HUES48 (cell line): ENCODE results near the gene BTBD9.

Experiments used
- H3K27ac ChIP-seq: one replicate; pipeline ENCODE4 v1.7.0; 2013; ENCODE audit warnings: low read depth, low read length, inconsistent platforms
- H3K27me3 ChIP-seq: 2 replicates; pipeline ENCODE4 v1.6.1; 2013; ENCODE audit warnings: mild to moderate bottlenecking, low read length; ENCODE audit not compliant: control insufficient read depth, insufficient read depth
- H3K36me3 ChIP-seq: 2 replicates; pipeline ENCODE4 v1.6.1; 2013; ENCODE audit warnings: low read length; ENCODE audit not compliant: control insufficient read depth, insufficient read depth
- H3K4me1 ChIP-seq: 2 replicates; pipeline ENCODE4 v1.6.1; 2013; ENCODE audit warnings: mild to moderate bottlenecking, low read length; ENCODE audit not compliant: control insufficient read depth, insufficient read depth
- H3K4me3 ChIP-seq: 2 replicates; pipeline ENCODE4 v1.5.1; 2013; ENCODE audit warnings: mild to moderate bottlenecking, low read depth, low read length
- H3K9ac ChIP-seq: 2 replicates; pipeline ENCODE4 v1.6.1; 2013; ENCODE audit warnings: mild to moderate bottlenecking, low read depth, low read length, moderate library complexity
- H3K9me3 ChIP-seq: 2 replicates; pipeline ENCODE4 v1.6.1; 2013; ENCODE audit warnings: low read length; ENCODE audit not compliant: control insufficient read depth, insufficient read depth

BTBD9 gene

DNA sequence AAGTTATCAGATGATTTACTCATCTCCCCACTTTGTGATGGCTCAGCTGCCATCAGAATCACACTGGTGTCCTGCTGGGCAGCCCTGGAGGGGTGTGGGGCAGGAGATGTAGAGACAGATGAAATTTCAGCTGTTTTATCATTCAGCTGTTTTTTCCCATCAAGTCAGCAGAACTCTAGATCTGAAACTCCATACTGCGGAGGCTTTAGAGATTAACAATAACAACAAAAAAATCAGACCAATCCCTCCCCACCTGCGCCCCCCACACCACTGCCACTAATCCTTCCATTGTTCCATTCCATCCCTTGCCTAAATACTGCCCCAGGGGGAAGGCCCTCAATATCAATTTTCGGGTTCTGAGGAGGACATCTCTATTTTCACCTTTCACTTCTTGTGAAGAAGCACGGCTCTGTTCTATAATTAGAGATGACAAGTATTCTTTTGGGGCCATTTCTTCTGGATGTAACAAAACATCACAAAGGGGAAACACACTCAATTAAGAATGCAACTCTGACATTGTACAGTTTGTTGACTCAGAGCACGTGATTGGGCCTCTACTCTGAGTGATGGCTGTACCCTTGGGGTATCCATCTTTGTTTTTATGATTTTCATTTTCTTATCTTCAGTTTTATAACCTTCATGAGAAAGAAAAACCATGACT lies 423.9 kb downstream of the BTBD9 start:
- no peak overlapping the region for H3K4me3 ChIP-seq
- H3K27ac ChIP-seq, result peak overlapping the region; percentile 41
- H3K27me3 ChIP-seq, result no peaks in the 10 kb centered on the region
- H3K36me3 ChIP-seq, result no peaks in the 10 kb centered on the region
- H3K9ac ChIP-seq, result no peak overlapping the region
- H3K4me1 ChIP-seq, result peaks cover 32% of the 10 kb centered on the region
- H3K9me3 ChIP-seq, result no peaks in the 10 kb centered on the region

- Histone ChIP-seq H3K4me1 (peaks cover 33% of the 10 kb centered on the region), H3K9me3 (no peaks in the 10 kb centered on the region), H3K9ac (no peak overlapping the region), H3K36me3 (no peaks in the 10 kb centered on the region), H3K27me3 (no peaks in the 10 kb centered on the region), H3K4me3 (no peak overlapping the region), H3K27ac (peak overlapping the region; percentile 41)
These were observed 424.5 kb downstream of the BTBD9 start for GRCh38 chr6:38215225-38215624.

DNA sequence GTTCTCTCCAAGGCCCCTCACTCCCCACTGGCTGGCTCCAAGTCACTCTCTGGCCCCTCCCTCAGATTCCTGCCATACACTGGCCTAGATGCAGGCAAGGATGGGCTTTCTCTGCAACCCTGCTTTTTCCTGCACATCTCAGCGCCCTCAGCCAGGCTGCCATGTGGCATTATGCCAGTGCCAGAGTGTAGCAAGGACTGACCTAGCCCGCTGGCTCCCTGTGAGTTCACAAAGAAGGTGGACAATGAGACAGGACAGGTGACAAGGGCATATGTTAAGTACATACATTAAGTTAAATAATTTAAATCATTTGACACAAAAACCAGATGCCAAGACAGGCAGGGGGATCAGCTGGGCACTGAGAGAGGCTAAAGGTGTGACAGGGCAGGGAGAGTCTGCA lies 425.6 kb downstream of the BTBD9 start:
- no peaks in the 10 kb centered on the region for H3K36me3 ChIP-seq
- no peak overlapping the region for H3K9ac ChIP-seq
- no peaks in the 10 kb centered on the region for H3K9me3 ChIP-seq
- no peak overlapping the region for H3K4me3 ChIP-seq
- H3K4me1 ChIP-seq, result peaks cover 38% of the 10 kb centered on the region
- H3K27ac ChIP-seq, result no peak overlapping the region
- H3K27me3 ChIP-seq, result no peaks in the 10 kb centered on the region

DNA sequence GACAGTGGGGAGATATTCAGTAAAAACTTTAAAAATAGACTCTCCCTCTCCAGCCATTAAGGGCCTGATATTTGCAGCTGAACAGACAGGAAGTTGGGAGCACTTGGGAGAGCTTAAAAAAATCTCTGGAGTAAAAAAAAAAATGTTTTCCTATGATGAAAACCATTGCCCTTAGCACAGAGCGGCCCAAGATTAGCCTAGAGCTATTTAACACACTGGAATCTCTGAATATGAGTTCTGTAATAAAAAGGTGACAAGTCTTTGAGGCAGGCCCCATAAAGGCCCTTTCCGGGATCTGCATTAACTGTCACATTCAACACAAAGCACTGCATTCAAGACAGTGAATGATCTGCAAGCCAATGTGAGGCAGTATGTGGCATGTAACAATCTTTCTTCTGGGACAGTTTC lies 426.5 kb downstream of the BTBD9 start:
- no peaks in the 10 kb centered on the region for H3K36me3 ChIP-seq
- 0 out of 2 replicates have a peak overlapping the region, but pooled peaks have one; percentile 5 for H3K9ac ChIP-seq
- H3K27me3 ChIP-seq, result no peaks in the 10 kb centered on the region
- no peaks in the 10 kb centered on the region for H3K9me3 ChIP-seq
- peaks cover 38% of the 10 kb centered on the region for H3K4me1 ChIP-seq
- peak overlapping the region; percentile 73 for H3K27ac ChIP-seq
- H3K4me3 ChIP-seq, result no peak overlapping the region

GRCh38 chr6:38212579-38212978 lies 427.1 kb downstream of the BTBD9 start:
- no peaks in the 10 kb centered on the region for H3K9me3 ChIP-seq
- H3K4me3 ChIP-seq, result no peak overlapping the region
- no peaks in the 10 kb centered on the region for H3K27me3 ChIP-seq
- H3K27ac ChIP-seq, result peak overlapping the region; percentile 73
- no peaks in the 10 kb centered on the region for H3K36me3 ChIP-seq
- H3K4me1 ChIP-seq, result peaks cover 38% of the 10 kb centered on the region
- H3K9ac ChIP-seq, result peak overlapping the region; percentile 18; the same call in 1 of the 2 replicates

- no peaks in the 10 kb centered on the region for H3K36me3 ChIP-seq
- H3K9me3 ChIP-seq, result no peaks in the 10 kb centered on the region
- H3K4me3 ChIP-seq, result no peak overlapping the region
- no peak overlapping the region for H3K9ac ChIP-seq
- H3K4me1 ChIP-seq, result peaks cover 38% of the 10 kb centered on the region
- no peaks in the 10 kb centered on the region for H3K27me3 ChIP-seq
- H3K27ac ChIP-seq, result peak overlapping the region; percentile 73
These were observed 427.6 kb downstream of the BTBD9 start for GRCh38 chr6:38212116-38212515.

- Histone ChIP-seq H3K4me1 (peaks cover 30% of the 10 kb centered on the region), H3K9ac (no peak overlapping the region), H3K9me3 (no peaks in the 10 kb centered on the region), H3K27me3 (no peaks in the 10 kb centered on the region), H3K4me3 (no peak overlapping the region), H3K36me3 (no peaks in the 10 kb centered on the region), H3K27ac (no peak overlapping the region)
These were observed 430.1 kb downstream of the BTBD9 start for GRCh38 chr6:38209371-38210260.

GRCh38 chr6:38208028-38208427 lies 431.7 kb downstream of the BTBD9 start:
- H3K4me3 ChIP-seq, result no peak overlapping the region
- H3K9ac ChIP-seq, result no peak overlapping the region
- H3K4me1 ChIP-seq, result peaks cover 19% of the 10 kb centered on the region
- no peak overlapping the region for H3K27ac ChIP-seq
- H3K36me3 ChIP-seq, result no peaks in the 10 kb centered on the region
- no peaks in the 10 kb centered on the region for H3K9me3 ChIP-seq
- H3K27me3 ChIP-seq, result no peaks in the 10 kb centered on the region

DNA sequence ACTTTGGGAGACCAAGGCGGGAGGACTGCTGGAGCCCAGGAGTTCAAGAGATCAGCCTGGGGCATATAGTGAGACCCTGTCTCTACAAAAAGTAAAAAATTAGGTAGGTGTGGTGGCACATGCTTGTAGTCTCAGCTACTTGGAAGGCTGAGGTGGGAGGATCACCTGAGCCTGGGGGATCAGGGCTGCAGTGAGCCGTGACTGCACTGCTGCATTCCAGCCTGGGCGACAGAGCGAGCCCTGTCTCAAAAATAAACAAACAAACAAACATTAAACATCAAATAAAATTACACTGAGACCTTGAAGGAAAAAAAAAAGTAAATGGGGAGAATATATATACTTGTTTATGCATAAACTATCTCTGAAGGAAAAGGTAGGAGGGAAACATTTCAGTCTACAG lies 432.4 kb downstream of the BTBD9 start:
- Histone ChIP-seq H3K36me3 (no peaks in the 10 kb centered on the region), H3K4me1 (peaks cover 12% of the 10 kb centered on the region), H3K9ac (no peak overlapping the region), H3K27ac (no peak overlapping the region), H3K27me3 (no peaks in the 10 kb centered on the region), H3K4me3 (no peak overlapping the region), H3K9me3 (no peaks in the 10 kb centered on the region)

- no peaks in the 10 kb centered on the region for H3K36me3 ChIP-seq
- H3K9me3 ChIP-seq, result no peaks in the 10 kb centered on the region
- no peak overlapping the region for H3K4me3 ChIP-seq
- no peak overlapping the region for H3K27ac ChIP-seq
- no peak overlapping the region for H3K9ac ChIP-seq
- H3K27me3 ChIP-seq, result no peaks in the 10 kb centered on the region
- peaks cover 13% of the 10 kb centered on the region for H3K4me1 ChIP-seq
These were observed 441.5 kb downstream of the BTBD9 start for GRCh38 chr6:38198219-38198618.

- no peak overlapping the region for H3K9ac ChIP-seq
- H3K27ac ChIP-seq, result no peak overlapping the region
- no peak overlapping the region for H3K4me3 ChIP-seq
- H3K9me3 ChIP-seq, result no peaks in the 10 kb centered on the region
- no peaks in the 10 kb centered on the region for H3K27me3 ChIP-seq
- H3K4me1 ChIP-seq, result peaks cover 32% of the 10 kb centered on the region
- no peaks in the 10 kb centered on the region for H3K36me3 ChIP-seq
These were observed 444.6 kb downstream of the BTBD9 start for GRCh38 chr6:38195113-38195635.
